ENCODE data around the gene TMA7. TPM values are rescaled to one million over a fixed set of nuclear protein-coding genes. Genes with fewer than 3 reads are reported as not detected.

TMA7 gene
- total and polyA plus RNA-seq, 2 of the 13 experiments (the other 11 are each of a cell fraction or from before 2014, with no cell fraction given), result 100 to 486 TPM

GRCh38 chr3:48472923-48473616, 33.0 kb downstream of the TMA7 start (continued):
- TF ChIP-seq ZBTB40 (IDR thresholded peaks at IDR 0.05), result no peak
- peak; percentile 68 for TF ChIP-seq ZBTB40 (CRISPR knock-in tag; IDR thresholded peaks at IDR 0.05)
- TF ChIP-seq EHMT2 (IDR thresholded peaks at IDR 0.05; ENCODE audit: borderline replicate concordance, low read depth, low read length), result no peak
- TF ChIP-seq, protein P1, sequence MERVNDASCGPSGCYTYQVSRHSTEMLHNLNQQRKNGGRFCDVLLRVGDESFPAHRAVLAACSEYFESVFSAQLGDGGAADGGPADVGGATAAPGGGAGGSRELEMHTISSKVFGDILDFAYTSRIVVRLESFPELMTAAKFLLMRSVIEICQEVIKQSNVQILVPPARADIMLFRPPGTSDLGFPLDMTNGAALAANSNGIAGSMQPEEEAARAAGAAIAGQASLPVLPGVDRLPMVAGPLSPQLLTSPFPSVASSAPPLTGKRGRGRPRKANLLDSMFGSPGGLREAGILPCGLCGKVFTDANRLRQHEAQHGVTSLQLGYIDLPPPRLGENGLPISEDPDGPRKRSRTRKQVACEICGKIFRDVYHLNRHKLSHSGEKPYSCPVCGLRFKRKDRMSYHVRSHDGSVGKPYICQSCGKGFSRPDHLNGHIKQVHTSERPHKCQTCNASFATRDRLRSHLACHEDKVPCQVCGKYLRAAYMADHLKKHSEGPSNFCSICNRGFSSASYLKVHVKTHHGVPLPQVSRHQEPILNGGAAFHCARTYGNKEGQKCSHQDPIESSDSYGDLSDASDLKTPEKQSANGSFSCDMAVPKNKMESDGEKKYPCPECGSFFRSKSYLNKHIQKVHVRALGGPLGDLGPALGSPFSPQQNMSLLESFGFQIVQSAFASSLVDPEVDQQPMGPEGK (CRISPR knock-in tag; IDR thresholded peaks at IDR 0.05), result peak; percentile 89
- TF ChIP-seq ERF (CRISPR knock-in tag; IDR thresholded peaks at IDR 0.05), result peak; percentile 76
- TF ChIP-seq, protein P2, sequence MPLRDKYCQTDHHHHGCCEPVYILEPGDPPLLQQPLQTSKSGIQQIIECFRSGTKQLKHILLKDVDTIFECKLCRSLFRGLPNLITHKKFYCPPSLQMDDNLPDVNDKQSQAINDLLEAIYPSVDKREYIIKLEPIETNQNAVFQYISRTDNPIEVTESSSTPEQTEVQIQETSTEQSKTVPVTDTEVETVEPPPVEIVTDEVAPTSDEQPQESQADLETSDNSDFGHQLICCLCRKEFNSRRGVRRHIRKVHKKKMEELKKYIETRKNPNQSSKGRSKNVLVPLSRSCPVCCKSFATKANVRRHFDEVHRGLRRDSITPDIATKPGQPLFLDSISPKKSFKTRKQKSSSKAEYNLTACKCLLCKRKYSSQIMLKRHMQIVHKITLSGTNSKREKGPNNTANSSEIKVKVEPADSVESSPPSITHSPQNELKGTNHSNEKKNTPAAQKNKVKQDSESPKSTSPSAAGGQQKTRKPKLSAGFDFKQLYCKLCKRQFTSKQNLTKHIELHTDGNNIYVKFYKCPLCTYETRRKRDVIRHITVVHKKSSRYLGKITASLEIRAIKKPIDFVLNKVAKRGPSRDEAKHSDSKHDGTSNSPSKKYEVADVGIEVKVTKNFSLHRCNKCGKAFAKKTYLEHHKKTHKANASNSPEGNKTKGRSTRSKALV (CRISPR knock-in tag; IDR thresholded peaks at IDR 0.05), result no peak
- TF ChIP-seq, protein P3, sequence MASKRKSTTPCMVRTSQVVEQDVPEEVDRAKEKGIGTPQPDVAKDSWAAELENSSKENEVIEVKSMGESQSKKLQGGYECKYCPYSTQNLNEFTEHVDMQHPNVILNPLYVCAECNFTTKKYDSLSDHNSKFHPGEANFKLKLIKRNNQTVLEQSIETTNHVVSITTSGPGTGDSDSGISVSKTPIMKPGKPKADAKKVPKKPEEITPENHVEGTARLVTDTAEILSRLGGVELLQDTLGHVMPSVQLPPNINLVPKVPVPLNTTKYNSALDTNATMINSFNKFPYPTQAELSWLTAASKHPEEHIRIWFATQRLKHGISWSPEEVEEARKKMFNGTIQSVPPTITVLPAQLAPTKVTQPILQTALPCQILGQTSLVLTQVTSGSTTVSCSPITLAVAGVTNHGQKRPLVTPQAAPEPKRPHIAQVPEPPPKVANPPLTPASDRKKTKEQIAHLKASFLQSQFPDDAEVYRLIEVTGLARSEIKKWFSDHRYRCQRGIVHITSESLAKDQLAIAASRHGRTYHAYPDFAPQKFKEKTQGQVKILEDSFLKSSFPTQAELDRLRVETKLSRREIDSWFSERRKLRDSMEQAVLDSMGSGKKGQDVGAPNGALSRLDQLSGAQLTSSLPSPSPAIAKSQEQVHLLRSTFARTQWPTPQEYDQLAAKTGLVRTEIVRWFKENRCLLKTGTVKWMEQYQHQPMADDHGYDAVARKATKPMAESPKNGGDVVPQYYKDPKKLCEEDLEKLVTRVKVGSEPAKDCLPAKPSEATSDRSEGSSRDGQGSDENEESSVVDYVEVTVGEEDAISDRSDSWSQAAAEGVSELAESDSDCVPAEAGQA (IDR thresholded peaks at IDR 0.05; ENCODE audit: low read depth), result peak; percentile 56; the same call in 1 of the 2 replicates
- TF ChIP-seq, protein P3 (CRISPR knock-in tag; IDR thresholded peaks at IDR 0.05; ENCODE audit: borderline replicate concordance), result no peak
- no peak for TF ChIP-seq FOXP1 (IDR thresholded peaks at IDR 0.05)
- 0 out of 2 replicates have a peak, but pooled peaks have one; percentile 3 for TF ChIP-seq FOXP1 (CRISPR knock-in tag; IDR thresholded peaks at IDR 0.05)
